HEK293 (cell line): Measurements from ENCODE around the gene COL8A1.

Experiments used
- CTCF ChIA-PET: fragments of 350-600 bp; formaldehyde crosslinking; extraction: SDS; loops from one replicate; lab custom pipeline; 2021; ENCODE audit warnings: antibody characterized with exemption; lab: Yijun Ruan, JAX
- POLR2A ChIA-PET: fragments of 300-600 bp; formaldehyde crosslinking; extraction: SDS; loops from one replicate; lab custom pipeline; 2020; ENCODE audit warnings: antibody characterized with exemption, inconsistent platforms; lab: Yijun Ruan, JAX
- H3K27ac ChIP-seq: fragments of 200-500 bp; sonication (Bioruptor generic); 2 replicates; pipeline ENCODE4 v1.5.1; 2014; ENCODE audit warnings: low read depth, low read length, control low read depth, inconsistent platforms; ENCODE audit errors: extremely low read depth
- H3K36me3 ChIP-seq, 2 experiments: fragments of 200-500 bp in 1 of 2; sonication (Bioruptor generic) in 1 of 2; 1 replicate in 1 of 2; 2 replicates in 1 of 2; pipeline ENCODE4 v1.5.1; 2014 to 2017; ENCODE audit warnings: inconsistent platforms in 2 of 2, low read length in 2 of 2; ENCODE audit not compliant: control insufficient read depth in 2 of 2, insufficient read depth in 1 of 2
- H3K4me1 ChIP-seq: fragments of 200-500 bp; sonication (Bioruptor generic); 2 replicates; pipeline ENCODE4 v1.5.1; 2014; ENCODE audit warnings: mild to moderate bottlenecking, low read length, inconsistent platforms; ENCODE audit not compliant: control insufficient read depth, insufficient read depth
- H3K4me3 ChIP-seq: 2 replicates; pipeline ENCODE4 v1.5.1; 2011; ENCODE audit warnings: low read depth, mild to moderate bottlenecking, control low read depth, low read length, moderate library complexity
- H3K9me3 ChIP-seq: fragments of 200-500 bp; sonication (Bioruptor generic); 2 replicates; pipeline ENCODE4 v1.5.1; 2014; ENCODE audit warnings: low read depth, low read length, inconsistent platforms; ENCODE audit not compliant: control insufficient read depth, insufficient read depth
- GLI4 ChIP-seq: fragments of 450-650 bp; formaldehyde crosslinking; IDR thresholded peaks from 2 replicates; pipeline ENCODE4 v1.5.1; 2016; ENCODE audit warnings: missing biosample characterization, missing genetic modification characterization
- HOXD13 ChIP-seq: sonication (generic); formaldehyde crosslinking; IDR thresholded peaks from 2 replicates; pipeline ENCODE4 v1.8.0; 2022; ENCODE audit warnings: missing genetic modification reagents, borderline replicate concordance
- KLF17 ChIP-seq: fragments of 450-650 bp; formaldehyde crosslinking; IDR thresholded peaks from 2 replicates; pipeline ENCODE4 v1.5.1; 2016; ENCODE audit warnings: missing biosample characterization, missing genetic modification characterization
- SALL2 ChIP-seq: fragments of 450-650 bp; formaldehyde crosslinking; IDR thresholded peaks from 2 replicates; pipeline ENCODE4 v1.5.0; 2017; ENCODE audit warnings: missing biosample characterization, mild to moderate bottlenecking, missing genetic modification characterization, borderline replicate concordance
- SCRT2 ChIP-seq: fragments of 450-650 bp; formaldehyde crosslinking; IDR thresholded peaks from 2 replicates; pipeline ENCODE4 v1.5.1; 2016; ENCODE audit warnings: missing biosample characterization, missing genetic modification characterization
- ZBTB20 ChIP-seq: fragments of 450-650 bp; formaldehyde crosslinking; IDR thresholded peaks from 2 replicates; pipeline ENCODE4 v1.5.1; 2016; ENCODE audit warnings: missing biosample characterization, missing genetic modification characterization
- ZFP37 ChIP-seq: fragments of 450-650 bp; formaldehyde crosslinking; IDR thresholded peaks from 2 replicates; pipeline ENCODE4 v1.5.1; 2016; ENCODE audit warnings: missing biosample characterization, missing genetic modification characterization
- ZNF112 ChIP-seq: fragments of 450-650 bp; formaldehyde crosslinking; IDR thresholded peaks from 2 replicates; pipeline ENCODE4 v1.5.0; 2017; ENCODE audit warnings: missing biosample characterization, missing genetic modification characterization
- ZNF239 ChIP-seq: fragments of 450-650 bp; formaldehyde crosslinking; IDR thresholded peaks from 2 replicates; pipeline ENCODE4 v1.5.1; 2016; ENCODE audit warnings: missing biosample characterization, missing genetic modification characterization
- ZNF26 ChIP-seq: fragments of 450-650 bp; formaldehyde crosslinking; IDR thresholded peaks from 2 replicates; pipeline ENCODE4 v1.5.1; 2016; ENCODE audit warnings: missing biosample characterization, missing genetic modification characterization
- ZNF354C ChIP-seq: fragments of 450-650 bp; formaldehyde crosslinking; IDR thresholded peaks from 2 replicates; pipeline ENCODE4 v1.5.1; 2016; ENCODE audit warnings: missing biosample characterization, missing genetic modification characterization, low read depth, borderline replicate concordance
- ZNF404 ChIP-seq: fragments of 450-650 bp; formaldehyde crosslinking; IDR thresholded peaks from 2 replicates; pipeline ENCODE4 v1.5.1; 2017; ENCODE audit warnings: missing biosample characterization, missing genetic modification characterization
- ZNF416 ChIP-seq: fragments of 450-650 bp; formaldehyde crosslinking; IDR thresholded peaks from 2 replicates; pipeline ENCODE4 v1.5.1; 2016; ENCODE audit warnings: missing biosample characterization, missing genetic modification characterization
- ZNF521 ChIP-seq: fragments of 450-650 bp; formaldehyde crosslinking; IDR thresholded peaks from 2 replicates; pipeline ENCODE4 v1.5.1; 2017; ENCODE audit warnings: missing biosample characterization, mild to moderate bottlenecking, missing genetic modification characterization
- ZNF596 ChIP-seq: fragments of 450-650 bp; IDR thresholded peaks from 2 replicates; pipeline ENCODE4 v1.5.0; 2018; ENCODE audit warnings: missing biosample characterization, mild to moderate bottlenecking, missing genetic modification characterization, moderate library complexity
- ZNF639 ChIP-seq: fragments of 450-650 bp; formaldehyde crosslinking; IDR thresholded peaks from 2 replicates; pipeline ENCODE4 v1.5.1; 2016; ENCODE audit warnings: missing biosample characterization, missing genetic modification characterization
- ZSCAN23 ChIP-seq: fragments of 450-650 bp; formaldehyde crosslinking; IDR thresholded peaks from 2 replicates; pipeline ENCODE4 v1.5.1; 2016; ENCODE audit warnings: missing biosample characterization, missing genetic modification characterization
- ZSCAN30 ChIP-seq: fragments of 450-650 bp; IDR thresholded peaks from 2 replicates; pipeline ENCODE4 v1.5.1; 2018; ENCODE audit warnings: missing biosample characterization, mild to moderate bottlenecking, missing genetic modification characterization, moderate library complexity
- ZXDB ChIP-seq: fragments of 450-650 bp; formaldehyde crosslinking; IDR thresholded peaks from 2 replicates; pipeline ENCODE4 v1.5.1; 2016; ENCODE audit warnings: missing biosample characterization, missing genetic modification characterization

The COL8A1 gene

GRCh38 chr3:99699841-99700240 lies 61.4 kb downstream of the COL8A1 start:
- TF ChIP-seq ZBTB20 (tag by site-specific recombination) (peak; percentile 71), ZNF354C (tag by site-specific recombination) (no peak), GLI4 (tag by site-specific recombination) (no peak)
- TF ChIP-seq, all 188 proteins: peak for 1
- Histone ChIP-seq H3K27ac (no peak overlapping the region), H3K9me3 (no peaks in the 10 kb centered on the region), H3K4me1 (0 out of 2 replicates have a peak, but pooled peaks cover 2% of the 10 kb centered on the region), H3K36me3 (no peaks in the 10 kb centered on the region), H3K4me3 (no peak overlapping the region)
- POLR2A ChIA-PET: no interaction called here
- CTCF ChIA-PET: interaction anchor here (0.9 to 1.7 kb wide), 3 partner anchors 12 to 48 kb away, joined by 3 to 8 read pairs (median 3); no protein-coding TSS in a partner anchor

- POLR2A ChIA-PET: no interaction called here
- no peak overlapping the region for H3K27ac ChIP-seq
- no peak overlapping the region for H3K4me3 ChIP-seq
- H3K9me3 ChIP-seq: no peaks in the 10 kb centered on the region
- H3K36me3 ChIP-seq: no peaks in the 10 kb centered on the region
- H3K4me1 ChIP-seq: 0 out of 2 replicates have a peak, but pooled peaks cover 2% of the 10 kb centered on the region
- TF ChIP-seq ZNF26 (no peak), HOXD13 (CRISPR knock-in tag) (no peak), ZNF521 (tag by site-specific recombination) (no peak), ZNF639 (tag by site-specific recombination) (no peak), ZNF404 (no peak), ZSCAN30 (tag by site-specific recombination) (no peak), ZNF416 (tag by site-specific recombination) (no peak), ZXDB (tag by site-specific recombination) (no peak), ZSCAN23 (no peak), ZNF596 (tag by site-specific recombination) (no peak), KLF17 (tag by site-specific recombination) (no peak), SCRT2 (tag by site-specific recombination) (no peak), ZFP37 (tag by site-specific recombination) (no peak), SALL2 (no peak), ZNF239 (tag by site-specific recombination) (no peak), ZNF112 (tag by site-specific recombination) (no peak)
- CTCF ChIA-PET: interaction anchor here (0.6 to 1.2 kb wide), 2 partner anchors 13 to 62 kb away, joined by 3 read pairs; no protein-coding TSS in a partner anchor
Measured at GRCh38 chr3:99700631-99701268, 62.4 kb downstream of the COL8A1 start.
